Tongue (tissue), 2 donors: ENCODE data around the gene CPSF7. TPM values are rescaled to one million over a fixed set of nuclear protein-coding genes. Genes with fewer than 3 reads are reported as not detected.
A peak's percentile ranks its signal among the peaks of the same experiment; 100 is the strongest.
"Not testable (repeated sequence)": the region's sequence is repeated elsewhere in the genome, so short reads cannot be mapped to it uniquely, and the experiment has no call there.

ENCODE experiments used
- DNase-seq: peaks from one replicate; pipeline ENCODE4 v3.0.0-alpha.2; 2015
- total RNA-seq: library from RNA; depleted of rRNA; stranded (reverse); fragments of >200 nt; gene quantifications from one replicate; pipeline ENCODE4 v1.2.3, GENCODE V29; 2014

CPSF7 gene
- total RNA-seq, 1 donor from 2014 or later = 43.8 TPM

- no peak for DNase-seq
Observed at GRCh38 chr11:61439615-61440014, 9.8 kb upstream of the CPSF7 start.

- no peak for DNase-seq
Observed at GRCh38 chr11:61437496-61437895, 7.7 kb upstream of the CPSF7 start.

GRCh38 chr11:61430839-61431238, 1.1 kb upstream of the CPSF7 start:
- not testable (repeated sequence) for DNase-seq

- DNase-seq = peak; percentile 82
Observed at GRCh38 chr11:61429346-61429690, 457 bp downstream of the CPSF7 start.

- no peak for DNase-seq
Observed at GRCh38 chr11:61425367-61426131, 4.2 kb downstream of the CPSF7 start.

GRCh38 chr11:61422226-61422625, 7.5 kb downstream of the CPSF7 start:
- no peak for DNase-seq

GRCh38 chr11:61418136-61418535, 11.6 kb downstream of the CPSF7 start:
- no peak for DNase-seq

GRCh38 chr11:61417670-61418069, 12.1 kb downstream of the CPSF7 start:
- DNase-seq = peak; percentile 19

GRCh38 chr11:61416941-61417340, 12.8 kb downstream of the CPSF7 start:
- DNase-seq = no peak

- DNase-seq = no peak
Observed at GRCh38 chr11:61415381-61415780, 14.4 kb downstream of the CPSF7 start.

GRCh38 chr11:61414547-61414946, 15.2 kb downstream of the CPSF7 start:
- DNase-seq = no peak

GRCh38 chr11:61413496-61413895, 16.3 kb downstream of the CPSF7 start:
- no peak for DNase-seq

- no peak for DNase-seq
Observed at GRCh38 chr11:61411589-61411988, 18.2 kb downstream of the CPSF7 start.

- DNase-seq = no peak
Observed at GRCh38 chr11:61406991-61407728, 22.6 kb downstream of the CPSF7 start.

- DNase-seq = no peak
Observed at GRCh38 chr11:61406067-61406466, 23.7 kb downstream of the CPSF7 start.

GRCh38 chr11:61404641-61405040, 25.1 kb downstream of the CPSF7 start:
- peak; percentile 31 for DNase-seq

- no peak for DNase-seq
Observed at GRCh38 chr11:61404103-61404502, 25.7 kb downstream of the CPSF7 start.

- no peak for DNase-seq
Observed at GRCh38 chr11:61403658-61404057, 26.1 kb downstream of the CPSF7 start.

GRCh38 chr11:61401573-61401972, 28.2 kb downstream of the CPSF7 start:
- no peak for DNase-seq

GRCh38 chr11:61401173-61401572, 28.6 kb downstream of the CPSF7 start:
- DNase-seq = no peak

GRCh38 chr11:61392981-61393595, 36.7 kb downstream of the CPSF7 start:
- DNase-seq = peak; percentile 34

GRCh38 chr11:61390161-61390560, 39.6 kb downstream of the CPSF7 start:
- DNase-seq = no peak
